IgD-negative memory B cell (primary cell): ENCODE data around the gene TK1. TPM values are rescaled to one million over a fixed set of nuclear protein-coding genes. Genes with fewer than 3 reads are reported as not detected.
"Not testable (repeated sequence)": the region's sequence is repeated elsewhere in the genome, so short reads cannot be mapped to it uniquely, and the experiment has no call there.

Source experiments
- H3K27ac Mint-ChIP-seq, 3 donors: one replicate each; pipeline ENCODE4 v1.8.0; 2020 to 2022; ENCODE audit warnings: mild to moderate bottlenecking in 3 of 3, mixed read lengths in 3 of 3, moderate library complexity in 1 of 3
- H3K27me3 Mint-ChIP-seq: one replicate; pipeline ENCODE4 v1.8.0; 2021; ENCODE audit warnings: mixed read lengths
- H3K36me3 Mint-ChIP-seq: one replicate; pipeline ENCODE4 v1.8.0; 2020; ENCODE audit warnings: mild to moderate bottlenecking, mixed read lengths
- H3K4me1 Mint-ChIP-seq, 3 donors: one replicate each; pipeline ENCODE4 v1.8.0; 2020 to 2022; ENCODE audit warnings: mixed read lengths in 3 of 3, mild to moderate bottlenecking in 1 of 3
- H3K4me3 Mint-ChIP-seq, 4 donors: one replicate each; pipeline ENCODE4 v1.8.0; 2020 to 2022; ENCODE audit warnings: mild to moderate bottlenecking in 4 of 4, mixed read lengths in 4 of 4, moderate library complexity in 3 of 4
- H3K9me3 Mint-ChIP-seq, 3 donors: one replicate each; pipeline ENCODE4 v1.8.0; 2020 to 2021; ENCODE audit warnings: mixed read lengths in 3 of 3, mild to moderate bottlenecking in 1 of 3
- polyA plus RNA-seq: library from polyadenylated mRNA; unstranded; fragments of 300-500 nt; fragmentation: Illumina TruSeq; gene quantifications from one replicate; pipeline ENCODE4 v1.2.3, GENCODE V29; 2021

TK1 gene
- polyA plus RNA-seq, 1 donor from 2014 or later, result 7.0 TPM

GRCh38 chr17:78142119-78142861, 44.6 kb downstream of the TK1 start:
- H3K4me3 Mint-ChIP-seq, result peak overlapping the region in 2 of 4 donors; percentile 67 to 71
- H3K27ac Mint-ChIP-seq, result peak overlapping the region in 2 of 3 donors; percentile 39 to 89
- H3K9me3 Mint-ChIP-seq, result no peaks in the 10 kb centered on the region
- H3K36me3 Mint-ChIP-seq, result peaks cover 7% of the 10 kb centered on the region
- H3K4me1 Mint-ChIP-seq, result peaks cover 21 to 49% (median 49%) of the 10 kb centered on the region in 3 donors
- H3K27me3 Mint-ChIP-seq, result no peaks in the 10 kb centered on the region

- peaks cover 22 to 50% (median 50%) of the 10 kb centered on the region in 3 donors for H3K4me1 Mint-ChIP-seq
- no peaks in the 10 kb centered on the region for H3K27me3 Mint-ChIP-seq
- peak overlapping the region in 1 of 3 donors; percentile 63 for H3K27ac Mint-ChIP-seq
- peaks cover 9% of the 10 kb centered on the region for H3K36me3 Mint-ChIP-seq
- H3K9me3 Mint-ChIP-seq, result no peaks in the 10 kb centered on the region
- H3K4me3 Mint-ChIP-seq, result peak overlapping the region in 2 of 4 donors; percentile 28 to 71
Measured at GRCh38 chr17:78141437-78142118, 45.3 kb downstream of the TK1 start.

- H3K27me3 Mint-ChIP-seq, result no peaks in the 10 kb centered on the region
- H3K36me3 Mint-ChIP-seq, result peaks cover 9% of the 10 kb centered on the region
- H3K9me3 Mint-ChIP-seq, result no peaks in the 10 kb centered on the region
- H3K4me1 Mint-ChIP-seq, result peaks cover 27 to 54% (median 50%) of the 10 kb centered on the region in 3 donors
- peak overlapping the region; percentile 86 to 98 (median 87) for H3K27ac Mint-ChIP-seq
- H3K4me3 Mint-ChIP-seq, result peak overlapping the region; percentile 18 to 90 (median 61)
Measured at GRCh38 chr17:78140169-78141051, 46.4 kb downstream of the TK1 start.

GRCh38 chr17:78139861-78140168, 47.0 kb downstream of the TK1 start:
- Mint-ChIP-seq H3K4me3 (peak overlapping the region in 3 of 4 donors; percentile 55 to 90 (median 74)), H3K27ac (peak overlapping the region; percentile 86 to 98 (median 87)), H3K4me1 (peaks cover 27 to 56% (median 52%) of the 10 kb centered on the region in 3 donors)
- not testable (repeated sequence) for H3K27me3 Mint-ChIP-seq, H3K36me3 Mint-ChIP-seq, H3K9me3 Mint-ChIP-seq

- peak overlapping the region in 2 of 3 donors; percentile 91 to 93 for H3K27ac Mint-ChIP-seq
Measured at GRCh38 chr17:78138204-78139060, 48.4 kb downstream of the TK1 start.

GRCh38 chr17:78137392-78138203, 49.3 kb downstream of the TK1 start:
- H3K27ac Mint-ChIP-seq, result peak overlapping the region; percentile 78 to 93 (median 91)
- peaks cover 9% of the 10 kb centered on the region for H3K36me3 Mint-ChIP-seq
- H3K4me3 Mint-ChIP-seq, result peak overlapping the region; percentile 44 to 91 (median 60)
- H3K27me3 Mint-ChIP-seq, result no peaks in the 10 kb centered on the region
- peaks cover 28 to 58% (median 52%) of the 10 kb centered on the region in 3 donors for H3K4me1 Mint-ChIP-seq
- no peaks in the 10 kb centered on the region for H3K9me3 Mint-ChIP-seq

More at GRCh38 chr17:78138204-78139060, 48.4 kb downstream of the TK1 start:
- Mint-ChIP-seq H3K4me3 (peak overlapping the region in 2 of 4 donors; percentile 68 to 91), H3K36me3 (peaks cover 9% of the 10 kb centered on the region), H3K27me3 (no peaks in the 10 kb centered on the region), H3K9me3 (no peaks in the 10 kb centered on the region), H3K4me1 (peaks cover 28 to 57% (median 55%) of the 10 kb centered on the region in 3 donors)

GRCh38 chr17:78135858-78136500, 50.9 kb downstream of the TK1 start:
- Mint-ChIP-seq H3K36me3 (peaks cover 9% of the 10 kb centered on the region), H3K27ac (peak overlapping the region in 2 of 3 donors; percentile 77 to 78), H3K4me1 (peaks cover 24 to 49% (median 47%) of the 10 kb centered on the region in 3 donors), H3K9me3 (no peaks in the 10 kb centered on the region), H3K4me3 (peak overlapping the region in 3 of 4 donors; percentile 20 to 63 (median 28)), H3K27me3 (no peaks in the 10 kb centered on the region)

- H3K27ac Mint-ChIP-seq, result peak overlapping the region in 2 of 3 donors; percentile 78 to 94
- H3K27me3 Mint-ChIP-seq, result no peaks in the 10 kb centered on the region
- H3K4me3 Mint-ChIP-seq, result peak overlapping the region in 1 of 4 donors; percentile 77
- H3K9me3 Mint-ChIP-seq, result no peaks in the 10 kb centered on the region
- peaks cover 19 to 47% (median 45%) of the 10 kb centered on the region in 3 donors for H3K4me1 Mint-ChIP-seq
- peaks cover 8% of the 10 kb centered on the region for H3K36me3 Mint-ChIP-seq
Measured at GRCh38 chr17:78134899-78135385, 51.9 kb downstream of the TK1 start.

- H3K27me3 Mint-ChIP-seq, result no peaks in the 10 kb centered on the region
- no peaks in the 10 kb centered on the region for H3K9me3 Mint-ChIP-seq
- peak overlapping the region; percentile 70 to 97 (median 94) for H3K27ac Mint-ChIP-seq
- H3K4me3 Mint-ChIP-seq, result peak overlapping the region; percentile 47 to 99 (median 94)
- peaks cover 24 to 53% (median 49%) of the 10 kb centered on the region in 3 donors for H3K4me1 Mint-ChIP-seq
- peaks cover 8% of the 10 kb centered on the region for H3K36me3 Mint-ChIP-seq
Measured at GRCh38 chr17:78133971-78134898, 52.6 kb downstream of the TK1 start.

GRCh38 chr17:78133179-78133951, 53.5 kb downstream of the TK1 start:
- Mint-ChIP-seq H3K36me3 (peaks cover 8% of the 10 kb centered on the region), H3K27me3 (no peaks in the 10 kb centered on the region), H3K27ac (peak overlapping the region; percentile 70 to 97 (median 94)), H3K9me3 (no peaks in the 10 kb centered on the region), H3K4me3 (peak overlapping the region; percentile 47 to 99 (median 94)), H3K4me1 (peaks cover 30 to 54% (median 49%) of the 10 kb centered on the region in 3 donors)

- no peaks in the 10 kb centered on the region for H3K27me3 Mint-ChIP-seq
- peak overlapping the region; percentile 47 to 99 (median 94) for H3K4me3 Mint-ChIP-seq
- H3K9me3 Mint-ChIP-seq, result no peaks in the 10 kb centered on the region
- peak overlapping the region; percentile 70 to 97 (median 94) for H3K27ac Mint-ChIP-seq
- H3K36me3 Mint-ChIP-seq, result peaks cover 8% of the 10 kb centered on the region
- H3K4me1 Mint-ChIP-seq, result peaks cover 30 to 51% (median 46%) of the 10 kb centered on the region in 3 donors
Measured at GRCh38 chr17:78132767-78133178, 54.1 kb downstream of the TK1 start.
